ENCODE data around the gene REEP3. TPM values are rescaled to one million over a fixed set of nuclear protein-coding genes. Genes with fewer than 3 reads are reported as not detected.

The REEP3 gene
- total and polyA plus RNA-seq, 2 experiments from 2014 or later, result 43.1 to 73.6 TPM

DNA sequence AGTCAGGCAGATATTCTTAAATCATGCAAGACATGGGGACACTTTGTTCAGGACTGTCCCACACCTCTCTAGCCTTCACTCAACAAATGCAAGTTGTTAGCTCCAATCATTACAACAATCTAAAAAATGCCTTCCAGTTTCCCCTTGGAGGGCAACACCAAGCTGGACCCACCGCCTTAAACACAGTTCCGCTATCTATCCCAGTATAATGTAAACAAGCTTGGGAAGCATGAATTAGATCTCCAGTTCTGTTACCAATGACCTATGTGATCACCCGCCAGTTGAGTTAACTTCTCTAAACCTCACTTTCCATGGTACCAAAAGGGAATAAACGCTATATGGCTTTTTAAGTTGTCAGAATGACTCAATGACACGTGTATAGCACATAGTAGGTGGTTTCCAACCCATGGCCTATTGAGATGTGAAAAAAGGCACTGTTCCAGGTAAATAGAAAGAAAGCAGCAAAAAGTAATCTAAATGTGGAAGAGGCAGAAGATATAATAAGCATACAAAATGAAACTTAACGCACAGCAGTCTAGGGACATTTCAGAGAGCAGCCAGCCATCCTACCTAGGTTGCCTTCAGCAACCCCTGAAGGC, 2.4 kb upstream of the REEP3 start:
- 98% methylated on average over 6 of the region's 6 CpGs for WGBS (ENCODE audit: low lambda C conversion rate, missing lambda C conversion rate)
- DNase-seq (ENCODE audit: low spot score), result no peak
- TF ChIP-seq EZH2 (IDR thresholded peaks at IDR 0.05; ENCODE audit: borderline replicate concordance) (no peak), EZH2phosphoT487 (IDR thresholded peaks at IDR 0.05; ENCODE audit: low read depth, severe bottlenecking, unreplicated experiment) (no peak)
- TF ChIP-seq, protein P1, sequence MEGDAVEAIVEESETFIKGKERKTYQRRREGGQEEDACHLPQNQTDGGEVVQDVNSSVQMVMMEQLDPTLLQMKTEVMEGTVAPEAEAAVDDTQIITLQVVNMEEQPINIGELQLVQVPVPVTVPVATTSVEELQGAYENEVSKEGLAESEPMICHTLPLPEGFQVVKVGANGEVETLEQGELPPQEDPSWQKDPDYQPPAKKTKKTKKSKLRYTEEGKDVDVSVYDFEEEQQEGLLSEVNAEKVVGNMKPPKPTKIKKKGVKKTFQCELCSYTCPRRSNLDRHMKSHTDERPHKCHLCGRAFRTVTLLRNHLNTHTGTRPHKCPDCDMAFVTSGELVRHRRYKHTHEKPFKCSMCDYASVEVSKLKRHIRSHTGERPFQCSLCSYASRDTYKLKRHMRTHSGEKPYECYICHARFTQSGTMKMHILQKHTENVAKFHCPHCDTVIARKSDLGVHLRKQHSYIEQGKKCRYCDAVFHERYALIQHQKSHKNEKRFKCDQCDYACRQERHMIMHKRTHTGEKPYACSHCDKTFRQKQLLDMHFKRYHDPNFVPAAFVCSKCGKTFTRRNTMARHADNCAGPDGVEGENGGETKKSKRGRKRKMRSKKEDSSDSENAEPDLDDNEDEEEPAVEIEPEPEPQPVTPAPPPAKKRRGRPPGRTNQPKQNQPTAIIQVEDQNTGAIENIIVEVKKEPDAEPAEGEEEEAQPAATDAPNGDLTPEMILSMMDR (IDR thresholded peaks at IDR 0.05; ENCODE audit: poor library complexity), result no peak
- no peaks in the 10 kb centered on the region for H3K27me3 ChIP-seq
- no peak overlapping the region for H2AFZ ChIP-seq
- H3K4me1 ChIP-seq (ENCODE audit: insufficient read depth), result peaks cover 25% of the 10 kb centered on the region
- no peak overlapping the region for H3K27ac ChIP-seq
- no peaks in the 10 kb centered on the region for H3K36me3 ChIP-seq (replicated peaks; ENCODE audit: insufficient read depth, low read depth)
- no peak overlapping the region for H3K4me2 ChIP-seq
- H4K20me1 ChIP-seq (ENCODE audit: insufficient read depth, poor library complexity, severe bottlenecking), result peaks cover 23% of the 10 kb centered on the region
- no peak overlapping the region for H3K4me3 ChIP-seq
- no peaks in the 10 kb centered on the region for H3K9me3 ChIP-seq (ENCODE audit: low read depth)
- H3K9me2 ChIP-seq (replicated peaks; ENCODE audit: insufficient read depth), result no peaks in the 10 kb centered on the region
- peaks cover 84% of the 10 kb centered on the region for H3K79me2 ChIP-seq

DNA sequence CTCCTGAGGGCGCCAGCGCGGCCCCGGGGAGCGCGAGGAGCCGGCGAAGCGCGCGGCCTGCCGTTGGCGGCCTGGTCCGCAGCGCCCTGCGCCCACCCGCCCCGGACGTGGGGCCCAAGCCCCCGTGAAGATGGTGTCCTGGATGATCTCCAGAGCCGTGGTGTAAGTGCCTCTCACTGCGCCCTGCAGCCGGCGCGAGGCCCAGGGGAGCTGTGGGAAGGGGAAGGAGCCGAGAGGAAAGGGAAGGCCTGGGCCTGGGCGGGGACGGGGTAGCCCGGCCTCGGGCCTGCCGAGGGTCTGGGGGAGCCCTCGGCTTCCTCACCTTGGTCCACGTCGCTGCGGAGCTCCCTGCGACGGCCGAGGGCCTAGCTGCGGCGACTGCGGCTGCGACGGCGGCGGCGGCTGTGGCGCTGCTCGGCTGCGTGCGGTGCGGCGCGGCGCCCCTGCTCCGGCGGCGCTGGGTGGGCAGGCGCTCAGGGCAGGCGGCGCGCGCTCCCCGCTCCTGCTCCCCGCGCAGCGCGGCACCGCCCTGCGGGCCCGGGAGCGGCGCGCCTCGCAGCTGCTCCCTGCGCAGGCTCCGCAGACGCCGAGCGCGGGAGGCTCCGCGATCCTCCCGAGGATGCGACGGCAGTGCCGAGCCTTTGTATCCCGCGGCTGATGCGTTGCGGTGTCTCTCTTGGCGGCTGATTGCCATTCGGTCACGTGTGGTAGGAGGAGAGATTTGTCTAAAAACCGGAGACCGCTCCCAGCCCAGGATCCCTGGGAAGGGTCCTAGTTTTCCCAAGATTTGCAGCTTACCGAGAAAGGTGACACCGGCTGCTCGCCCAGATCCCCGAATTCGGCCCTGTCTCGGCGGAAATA, 445 bp downstream of the REEP3 start:
- peaks cover 6% of the 10 kb centered on the region for H4K20me1 ChIP-seq (ENCODE audit: insufficient read depth, poor library complexity, severe bottlenecking)
- H2AFZ ChIP-seq, result peak overlapping the region; percentile 62
- H3K9me3 ChIP-seq (ENCODE audit: low read depth), result no peaks in the 10 kb centered on the region
- peak overlapping the region; percentile 78 for H3K4me2 ChIP-seq
- peak; percentile 89 for DNase-seq (ENCODE audit: low spot score)
- H3K27me3 ChIP-seq, result no peaks in the 10 kb centered on the region
- no peaks in the 10 kb centered on the region for H3K9me2 ChIP-seq (replicated peaks; ENCODE audit: insufficient read depth)
- 2% methylated on average over 41 of the region's 102 CpGs for WGBS (ENCODE audit: low lambda C conversion rate, missing lambda C conversion rate)
- peaks cover 18% of the 10 kb centered on the region for H3K4me1 ChIP-seq (ENCODE audit: insufficient read depth)
- peak overlapping the region; percentile 100 for H3K27ac ChIP-seq
- H3K36me3 ChIP-seq (replicated peaks; ENCODE audit: insufficient read depth, low read depth), result no peaks in the 10 kb centered on the region
- peak overlapping the region; percentile 88 for H3K4me3 ChIP-seq
- no peak for TF ChIP-seq EZH2phosphoT487 (IDR thresholded peaks at IDR 0.05; ENCODE audit: low read depth, severe bottlenecking, unreplicated experiment)
- no peak for TF ChIP-seq EZH2 (IDR thresholded peaks at IDR 0.05; ENCODE audit: borderline replicate concordance)
- TF ChIP-seq, protein P1 (IDR thresholded peaks at IDR 0.05; ENCODE audit: poor library complexity), result no peak
- peaks cover 84% of the 10 kb centered on the region for H3K79me2 ChIP-seq

GRCh38 chr10:63522277-63522687, 1.1 kb downstream of the REEP3 start:
- H3K4me1 ChIP-seq (ENCODE audit: insufficient read depth), result peaks cover 18% of the 10 kb centered on the region
- 2% methylated on average over 3 of the region's 3 CpGs for WGBS (ENCODE audit: low lambda C conversion rate, missing lambda C conversion rate)
- H4K20me1 ChIP-seq (ENCODE audit: insufficient read depth, poor library complexity, severe bottlenecking), result no peaks in the 10 kb centered on the region
- no peaks in the 10 kb centered on the region for H3K27me3 ChIP-seq
- H3K9me3 ChIP-seq (ENCODE audit: low read depth), result no peaks in the 10 kb centered on the region
- peak overlapping the region; percentile 50 for H2AFZ ChIP-seq
- H3K4me2 ChIP-seq, result peak overlapping the region; percentile 78
- no peaks in the 10 kb centered on the region for H3K36me3 ChIP-seq (replicated peaks; ENCODE audit: insufficient read depth, low read depth)
- peaks cover 84% of the 10 kb centered on the region for H3K79me2 ChIP-seq
- peak; percentile 16 for DNase-seq (ENCODE audit: low spot score)
- no peaks in the 10 kb centered on the region for H3K9me2 ChIP-seq (replicated peaks; ENCODE audit: insufficient read depth)
- peak overlapping the region; percentile 100 for H3K27ac ChIP-seq
- TF ChIP-seq, protein P1 (IDR thresholded peaks at IDR 0.05; ENCODE audit: poor library complexity), result no peak
- TF ChIP-seq EZH2phosphoT487 (IDR thresholded peaks at IDR 0.05; ENCODE audit: low read depth, severe bottlenecking, unreplicated experiment) (no peak), EZH2 (IDR thresholded peaks at IDR 0.05; ENCODE audit: borderline replicate concordance) (no peak)
- peak overlapping the region; percentile 65 for H3K4me3 ChIP-seq
